Putamen (tissue), 1 donor: ENCODE measurements around the gene VIPR2.
"Not testable (repeated sequence)": the region's sequence is repeated elsewhere in the genome, so short reads cannot be mapped to it uniquely, and the experiment has no call there.

Experiments
- DNase-seq: peaks from one replicate; pipeline ENCODE4 v3.0.0-alpha.2; 2016; ENCODE audit warnings: low spot score

The VIPR2 gene

GRCh38 chr7:158988302-158988862 lies 156.3 kb downstream of the VIPR2 start:
- DNase-seq: no peak

DNA sequence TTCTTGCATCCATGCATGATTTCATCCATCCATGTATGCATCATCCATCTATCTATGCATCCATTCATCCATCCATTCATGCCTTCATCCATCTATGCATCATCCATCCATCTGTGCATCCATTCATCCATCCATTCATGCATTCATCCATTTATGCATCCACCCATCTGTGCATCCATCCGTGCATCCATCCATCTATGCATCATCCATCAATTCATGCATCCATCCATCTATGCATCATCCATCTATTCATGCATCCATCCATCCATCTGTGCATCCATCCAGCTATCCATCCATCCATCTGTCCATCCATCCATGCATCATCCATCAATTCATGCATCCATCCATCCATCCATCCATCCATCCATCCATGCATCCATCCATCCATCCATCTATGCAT lies 157.0 kb downstream of the VIPR2 start:
- no peak for DNase-seq

- no peak for DNase-seq
Measured at GRCh38 chr7:158985583-158985982, 159.1 kb downstream of the VIPR2 start.

- DNase-seq: not testable (repeated sequence)
Measured at GRCh38 chr7:158984007-158984406, 160.7 kb downstream of the VIPR2 start.

- DNase-seq: not testable (repeated sequence)
Measured at GRCh38 chr7:158982080-158982479, 162.6 kb downstream of the VIPR2 start.

GRCh38 chr7:158979635-158980351 lies 164.9 kb downstream of the VIPR2 start:
- no peak for DNase-seq

DNA sequence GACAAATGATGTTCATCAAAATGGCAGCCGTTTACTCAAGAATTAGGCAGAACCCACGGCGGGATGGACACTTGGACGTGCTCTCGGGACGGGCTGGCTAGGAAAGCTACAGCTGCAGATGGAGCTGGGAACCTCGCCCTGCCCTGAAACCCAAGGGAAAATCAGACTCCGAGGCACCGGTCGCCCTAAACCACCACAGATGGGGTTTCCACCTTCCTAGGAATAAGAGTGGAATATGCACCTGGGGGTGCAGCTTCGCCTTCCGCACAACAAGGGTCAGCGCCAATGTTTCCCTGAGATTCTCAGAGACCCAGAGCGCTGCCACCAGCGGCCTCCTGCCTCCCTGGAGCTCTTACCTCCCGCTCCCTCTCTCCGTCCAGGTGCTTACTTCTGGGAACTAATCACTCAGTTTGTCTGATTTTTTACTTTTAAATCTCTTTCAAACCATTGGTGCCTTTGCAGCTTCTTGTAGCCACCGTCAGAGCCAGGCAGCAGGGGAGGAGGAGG lies 165.6 kb downstream of the VIPR2 start:
- no peak for DNase-seq
